Posterior cingulate gyrus (tissue), 11 donors: ENCODE measurements around the gene XXYLT1.
A peak's percentile ranks its signal among the peaks of the same experiment; 100 is the strongest.

Source experiments
- DNase-seq, 10 donors: peaks; one replicate each; pipeline versions ENCODE4 v3.0.0 to v3.0.0-alpha.2; 2020 to 2021; ENCODE audit warnings: mixed read lengths in 3 of 10
- intact Hi-C: fragments of 100-400 bp; cut with DNase I; formaldehyde crosslinking; loops from one replicate; pipeline ENCODE4 v1.15.1; 2023

Gene XXYLT1

DNA sequence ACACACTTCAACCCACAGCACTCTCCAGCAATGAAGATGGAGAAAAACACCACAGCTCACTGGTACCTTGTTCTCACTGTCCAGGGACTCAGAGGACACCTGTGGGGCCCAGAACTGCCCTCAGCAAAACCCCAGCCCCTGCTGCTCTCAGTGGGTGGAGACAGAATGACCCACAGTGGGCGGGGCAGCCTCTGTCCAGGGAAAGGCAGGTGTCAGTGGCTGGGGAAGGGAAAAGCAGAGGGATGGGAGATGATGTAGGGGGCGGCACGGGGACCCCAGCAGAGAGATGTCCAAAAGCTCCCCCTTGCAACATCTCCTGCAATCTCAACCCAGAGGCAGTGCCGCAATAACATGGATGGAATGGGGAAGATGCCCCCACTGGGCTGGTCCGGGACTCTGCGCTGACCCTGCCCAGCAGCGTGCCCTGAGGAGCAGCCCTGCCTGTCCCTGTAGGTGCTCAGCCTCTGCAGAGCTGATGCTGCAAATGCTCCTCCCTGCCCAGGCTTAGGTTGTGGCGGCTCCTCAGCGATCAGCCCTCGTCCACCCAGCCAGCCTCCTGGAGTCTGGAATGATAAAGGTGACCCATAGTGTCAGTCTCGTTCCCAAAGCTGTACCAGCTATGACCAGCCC is 193.9 kb downstream of the XXYLT1 start:
- intact Hi-C loops, result no loop called here
- peak in 3 of 10 donors; percentile 49 to 59 (median 52) for DNase-seq

- DNase-seq, result peak in 4 of 10 donors; percentile 3 to 73 (median 50)
- intact Hi-C loops, result no loop called here
Measured at GRCh38 chr3:195075941-195076875, 194.8 kb downstream of the XXYLT1 start.

DNA sequence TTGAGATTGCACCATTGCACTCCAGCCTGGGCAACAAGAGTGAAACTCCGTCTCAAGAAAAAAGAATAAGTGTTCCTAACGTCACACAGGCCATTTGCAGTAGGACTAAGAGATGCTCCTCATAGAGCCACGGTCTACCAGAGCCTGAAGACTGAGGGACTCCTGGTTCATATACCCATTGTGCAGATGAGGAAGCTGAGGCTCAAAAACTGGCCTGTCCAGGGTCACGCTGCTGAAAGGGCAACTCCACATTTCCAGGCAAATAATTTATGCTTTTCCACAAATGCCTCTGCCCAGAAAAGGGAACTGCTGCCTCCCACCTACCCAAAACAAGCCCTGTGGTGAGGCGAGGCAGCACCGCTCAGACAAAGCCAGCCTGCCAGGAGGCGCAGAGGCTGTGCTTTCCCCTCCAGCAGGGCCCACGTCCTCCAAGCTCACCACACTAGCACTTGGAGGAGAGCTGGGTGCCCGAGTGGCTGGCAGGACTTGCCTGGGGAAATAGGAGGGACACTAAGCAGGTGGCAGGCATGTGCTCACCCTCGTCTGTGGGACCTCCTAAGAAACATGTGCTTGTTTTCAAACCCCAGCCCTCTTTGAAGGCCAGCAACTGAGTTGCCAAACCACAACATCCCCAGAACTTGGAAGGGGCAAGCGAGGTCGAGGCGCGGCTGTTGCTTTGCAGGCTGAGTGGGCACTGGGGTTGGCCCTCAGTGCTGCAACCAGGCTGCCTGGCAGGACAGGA is 195.6 kb downstream of the XXYLT1 start:
- DNase-seq, result peak in 4 of 10 donors; percentile 2 to 66 (median 50)
- intact Hi-C loops, result no loop called here

- intact Hi-C loops, result no loop called here
- DNase-seq, result peak in 4 of 10 donors; percentile 1 to 59 (median 46)
Measured at GRCh38 chr3:195073866-195074860, 196.8 kb downstream of the XXYLT1 start.

DNA sequence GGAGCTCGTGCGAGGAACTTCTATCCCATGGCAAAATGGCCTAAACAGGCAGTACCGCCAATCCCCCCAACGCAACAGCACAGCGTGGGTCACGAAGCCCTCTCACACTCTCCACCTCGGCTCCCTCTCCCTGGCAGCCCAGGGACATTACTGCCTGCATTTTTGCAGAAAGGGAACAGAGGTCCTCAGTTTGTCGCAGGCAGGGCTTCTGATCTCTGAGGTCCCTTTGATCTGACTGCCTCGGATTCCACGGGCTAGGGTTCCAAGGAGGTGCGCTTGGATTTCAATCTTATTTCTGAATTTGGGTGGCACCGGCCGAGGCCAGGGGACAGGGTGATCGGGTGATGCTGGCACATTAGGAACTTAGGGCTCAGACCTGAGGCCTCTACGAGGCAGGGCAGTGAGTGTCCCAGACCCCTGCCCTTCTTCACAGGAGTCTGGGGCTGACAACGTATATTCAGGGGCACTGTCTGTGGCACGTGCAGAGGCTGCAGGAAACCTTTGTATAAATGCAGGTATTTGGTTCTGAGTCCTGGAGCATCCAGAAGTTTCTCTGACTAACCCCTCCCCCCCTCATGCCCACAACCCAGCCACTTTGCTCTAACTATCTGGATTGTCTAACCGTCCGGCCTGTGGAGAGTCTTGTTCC is 197.9 kb downstream of the XXYLT1 start:
- intact Hi-C loops, result no loop called here
- DNase-seq, result peak in 3 of 10 donors; percentile 2 to 65 (median 17)

GRCh38 chr3:195071916-195072820 is 198.8 kb downstream of the XXYLT1 start:
- intact Hi-C loops, result no loop called here
- DNase-seq, result peak in 3 of 10 donors; percentile 5 to 65 (median 60)

DNA sequence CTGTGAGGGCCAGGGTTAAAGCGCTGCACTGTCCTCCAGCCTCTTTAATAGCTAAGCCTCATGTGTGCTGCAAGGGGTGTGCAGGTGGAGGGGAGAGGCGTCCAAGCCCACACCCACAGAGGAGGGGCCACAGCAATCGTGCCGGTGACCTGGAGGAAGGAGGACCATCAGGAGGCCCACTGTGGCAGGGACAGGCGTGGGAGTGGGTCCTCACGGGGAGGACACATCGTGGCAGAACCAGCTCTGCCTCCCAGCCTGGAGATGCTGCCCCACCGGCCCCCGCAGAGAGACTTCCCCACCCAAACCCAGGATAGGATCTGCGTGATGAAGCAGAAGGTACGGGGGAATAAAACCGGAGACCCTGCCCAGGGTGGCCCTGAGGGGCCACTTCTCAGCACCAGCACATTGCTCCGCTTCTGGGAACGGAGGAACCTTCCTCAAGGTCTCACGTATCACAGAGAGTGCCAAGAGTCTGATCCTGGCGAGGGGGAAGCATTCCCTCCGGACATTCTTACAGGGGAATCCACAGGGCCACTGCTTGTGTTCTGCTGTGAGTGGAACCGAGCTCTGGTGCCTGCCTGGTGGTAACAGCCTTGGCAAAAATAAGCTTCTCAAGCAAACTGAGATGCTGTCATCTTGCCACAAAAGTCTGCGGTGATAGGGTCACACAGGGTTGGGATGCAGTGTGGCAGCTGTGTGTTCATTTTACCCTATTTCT is 199.8 kb downstream of the XXYLT1 start:
- DNase-seq, result peak in 4 of 10 donors; percentile 6 to 72 (median 46)
- intact Hi-C loops, result no loop called here

GRCh38 chr3:195070336-195070735 is 200.6 kb downstream of the XXYLT1 start:
- intact Hi-C loops, result no loop called here
- DNase-seq, result peak in 1 of 10 donors; percentile 1

DNA sequence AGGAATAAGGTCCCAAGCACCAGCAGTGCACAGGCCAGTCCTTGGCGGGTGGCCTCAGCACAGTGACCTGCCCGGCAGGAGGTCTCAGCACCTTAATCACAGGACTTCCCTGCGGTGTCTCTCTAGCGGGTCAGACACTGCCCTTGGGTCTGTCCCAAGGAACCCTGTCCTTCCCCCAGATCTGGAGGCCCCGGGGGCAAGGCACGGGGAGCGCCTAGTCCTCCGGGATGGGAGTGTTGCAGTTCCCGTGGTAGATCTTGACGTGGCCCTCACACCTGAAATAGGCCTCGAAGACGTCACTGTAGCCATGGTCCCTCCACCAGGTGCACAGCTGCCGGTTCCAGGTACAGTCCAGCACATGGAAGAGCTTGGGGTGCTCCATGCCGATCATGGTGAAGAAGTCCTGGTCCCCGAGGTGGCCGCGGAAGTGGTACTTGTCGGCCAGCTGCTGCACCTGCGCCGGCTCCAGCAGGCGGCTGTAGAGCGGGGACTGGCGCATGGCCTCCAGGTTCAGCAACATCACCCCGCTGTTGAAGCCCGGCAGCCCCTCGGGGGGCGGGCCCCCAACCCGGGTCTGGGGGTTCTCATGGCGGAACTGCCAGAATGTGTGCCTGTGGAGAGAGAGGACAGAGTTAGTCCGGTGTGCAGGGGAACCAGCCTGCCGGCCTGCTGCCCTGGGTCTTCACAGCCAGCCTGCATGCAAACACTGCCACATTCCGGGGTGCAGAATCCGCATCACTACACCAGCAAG is 201.3 kb downstream of the XXYLT1 start:
- intact Hi-C loops, result no loop called here
- DNase-seq, result peak in 3 of 10 donors; percentile 6 to 75 (median 75)

DNA sequence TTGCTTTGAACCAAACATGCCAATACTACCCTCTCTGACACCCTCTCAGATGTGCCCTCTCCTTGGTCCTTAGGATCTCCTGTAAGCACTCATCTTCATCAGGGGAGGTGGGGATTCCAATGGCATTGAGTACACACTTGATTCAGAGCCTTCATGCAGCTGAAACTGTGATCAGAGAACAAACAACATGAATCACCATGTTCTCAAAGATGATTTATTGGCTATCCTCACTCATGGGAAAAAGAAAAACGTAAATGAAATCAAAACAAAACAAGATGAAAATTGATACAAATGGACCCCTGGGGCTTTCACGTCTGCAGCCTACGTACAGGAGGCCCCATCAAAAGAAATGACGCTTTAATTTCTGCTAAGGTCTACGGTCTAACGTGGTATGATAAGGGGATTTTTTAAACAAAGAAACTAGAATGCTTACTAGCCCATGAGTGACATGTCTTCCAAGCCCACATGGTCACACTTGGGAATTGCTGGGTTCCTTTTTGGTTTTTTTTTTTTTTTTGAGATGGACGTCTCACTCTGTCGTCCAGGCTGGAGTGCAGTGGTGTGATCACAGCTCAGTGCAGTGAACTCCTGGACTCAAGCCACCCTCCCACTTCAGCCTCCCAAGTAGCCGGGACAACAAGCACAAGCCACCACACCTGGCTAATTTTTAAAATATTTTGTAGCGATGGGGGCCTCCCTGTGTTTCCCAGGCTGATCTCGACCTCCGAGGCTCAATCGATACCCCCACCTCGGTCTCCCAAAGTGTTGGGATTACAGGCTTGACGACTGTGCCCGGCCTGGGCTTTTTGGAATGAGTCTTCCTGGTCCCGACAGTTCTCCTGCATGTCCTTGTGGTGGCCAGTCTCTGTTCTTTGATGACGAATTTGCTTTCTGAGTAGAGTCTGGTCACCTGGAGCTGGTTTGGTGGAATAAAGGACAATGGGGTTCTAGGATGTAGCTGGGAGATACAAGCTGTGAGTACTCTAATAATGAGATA is 202.6 kb downstream of the XXYLT1 start:
- DNase-seq, result peak in 2 of 10 donors; percentile 29 to 73
- intact Hi-C loops, result no loop called here

GRCh38 chr3:195066441-195066841 is 204.5 kb downstream of the XXYLT1 start:
- DNase-seq, result peak in 3 of 10 donors; percentile 3 to 82 (median 80)
- intact Hi-C loops, result no loop called here

- intact Hi-C loops, result no loop called here
- DNase-seq, result peak in 1 of 10 donors; percentile 3
Measured at GRCh38 chr3:195065864-195066185, 205.1 kb downstream of the XXYLT1 start.

DNA sequence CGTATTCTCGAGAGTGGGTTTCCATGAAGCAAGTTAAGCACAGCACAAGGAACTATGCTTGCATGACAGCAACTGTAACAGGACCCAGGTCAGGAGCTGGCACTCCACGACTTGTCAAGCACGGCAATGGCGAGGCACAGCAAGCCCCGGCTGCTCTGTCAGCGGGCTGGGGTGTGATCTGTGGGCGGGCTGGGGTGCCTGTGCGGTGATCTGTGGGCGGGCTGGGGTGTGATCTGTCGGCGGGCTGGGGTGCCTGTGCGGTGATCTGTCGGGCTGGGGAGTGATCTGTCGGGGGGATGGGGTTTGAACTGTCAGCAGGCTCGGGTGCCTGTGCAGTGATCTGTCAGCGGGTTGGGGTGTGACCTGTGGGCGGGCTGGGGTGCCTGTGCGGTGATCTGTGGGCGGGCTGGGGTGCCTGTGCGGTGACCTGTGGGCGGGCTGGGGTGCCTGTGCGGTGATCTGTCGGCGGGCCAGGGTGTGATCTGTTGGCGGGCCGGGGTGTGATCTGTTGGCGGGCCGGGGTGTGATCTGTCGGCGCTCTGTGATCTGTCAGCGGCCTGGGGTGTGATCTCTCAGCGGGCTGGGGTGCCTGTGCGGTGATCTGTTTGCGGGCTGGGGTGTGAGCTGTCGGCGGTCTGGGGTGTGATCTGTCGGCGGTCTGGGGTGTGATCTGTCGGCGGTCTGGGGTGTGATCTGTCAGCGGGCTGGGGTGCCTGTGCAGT is 205.7 kb downstream of the XXYLT1 start:
- DNase-seq, result peak in 4 of 10 donors; percentile 7 to 83 (median 56)

GRCh38 chr3:195064300-195064931 is 206.5 kb downstream of the XXYLT1 start:
- intact Hi-C loops, result no loop called here
- DNase-seq, result peak in 3 of 10 donors; percentile 22 to 49 (median 31)

More for the DNA sequence above, 205.7 kb downstream of the XXYLT1 start:
- intact Hi-C loops, result no loop called here
